Ishikawa (cell line): Measurements from ENCODE around the gene DCAF5.

Source experiments
- CEBPB ChIP-seq: IDR thresholded peaks from 2 replicates; pipeline ENCODE4 v1.6.1; 2012
- EGR1 ChIP-seq: IDR thresholded peaks from 2 replicates; pipeline ENCODE4 v1.6.1; 2012
- EP300 ChIP-seq: IDR thresholded peaks from 2 replicates; pipeline ENCODE4 v1.6.1; 2012; ENCODE audit warnings: borderline replicate concordance
- FOXM1 ChIP-seq: IDR thresholded peaks from 2 replicates; pipeline ENCODE4 v1.6.1; 2012; ENCODE audit warnings: low read depth, borderline replicate concordance
- RAD21 ChIP-seq: IDR thresholded peaks from 2 replicates; pipeline ENCODE4 v1.6.1; 2012; ENCODE audit warnings: low read depth
- TCF12 ChIP-seq: IDR thresholded peaks from 2 replicates; pipeline ENCODE4 v1.6.1; 2012; ENCODE audit warnings: low read depth
- TF ChIP-seq, protein P1 (sequence below): IDR thresholded peaks from 2 replicates; pipeline ENCODE4 v1.6.1; 2012

DNA sequence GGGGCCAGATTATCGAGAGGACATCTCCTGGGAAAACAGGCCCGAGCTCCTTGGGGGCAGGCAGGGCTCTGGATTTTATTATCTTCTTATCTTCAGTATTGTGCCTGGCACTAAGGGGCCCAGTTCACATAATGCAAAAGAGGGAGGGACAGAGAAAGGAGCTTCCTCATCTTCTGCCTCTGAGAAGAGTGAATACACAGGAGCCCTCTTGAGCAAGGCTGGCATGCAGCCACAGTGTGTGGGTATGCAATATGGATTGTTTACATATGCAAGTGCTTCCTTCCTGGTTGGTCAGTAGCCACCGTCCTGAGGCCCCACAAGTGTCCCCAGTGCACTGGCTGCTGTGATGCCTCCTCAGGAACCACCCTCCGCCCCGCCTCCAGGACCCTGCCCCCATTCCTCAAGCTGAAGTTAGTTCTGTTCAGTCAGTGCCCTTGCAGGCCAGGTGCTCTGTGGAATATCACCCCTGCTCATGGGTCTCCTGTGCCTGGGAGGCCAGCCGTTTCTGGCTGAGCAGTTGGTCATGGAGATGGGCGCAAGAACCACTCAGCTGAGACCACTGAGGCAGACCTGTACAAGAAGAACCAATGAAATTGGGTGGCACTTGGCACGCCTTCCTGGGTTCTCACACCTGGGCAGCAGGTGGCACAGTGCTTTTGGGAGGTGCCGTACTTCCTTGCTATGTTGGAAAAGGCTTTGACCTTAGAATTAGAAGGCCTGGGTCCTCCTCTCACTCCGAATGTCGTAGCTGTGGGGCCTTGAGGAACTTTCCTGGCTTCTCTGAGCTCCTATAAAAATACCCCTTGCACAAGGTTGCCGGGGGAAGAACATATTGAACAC, 138.8 kb downstream of the DCAF5 start:
- TF ChIP-seq CEBPB (0 out of 2 replicates have a peak, but pooled peaks have one; percentile 27), EP300 (no peak), TCF12 (no peak), FOXM1 (no peak), EGR1 (no peak), RAD21 (no peak)
- TF ChIP-seq, protein P1, sequence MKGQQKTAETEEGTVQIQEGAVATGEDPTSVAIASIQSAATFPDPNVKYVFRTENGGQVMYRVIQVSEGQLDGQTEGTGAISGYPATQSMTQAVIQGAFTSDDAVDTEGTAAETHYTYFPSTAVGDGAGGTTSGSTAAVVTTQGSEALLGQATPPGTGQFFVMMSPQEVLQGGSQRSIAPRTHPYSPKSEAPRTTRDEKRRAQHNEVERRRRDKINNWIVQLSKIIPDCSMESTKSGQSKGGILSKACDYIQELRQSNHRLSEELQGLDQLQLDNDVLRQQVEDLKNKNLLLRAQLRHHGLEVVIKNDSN = no peak
